Thoracic aorta (tissue), 2 donors: ENCODE measurements around the gene FANCC. TPM values are rescaled to one million over a fixed set of nuclear protein-coding genes. Genes with fewer than 3 reads are reported as not detected.

Experiments
- ATAC-seq: fragments of 150-250 bp; one replicate; pipeline ENCODE4 v1.8.0; 2017; ENCODE audit warnings: low read depth; ENCODE audit not compliant: insufficient number of reproducible peaks, low FRiP score
- DNase-seq: peaks from one replicate; pipeline ENCODE4 v3.0.0-alpha.2; 2020; ENCODE audit warnings: low spot score
- H3K27ac ChIP-seq, 2 donors: fragments of 200-600 bp; sonication (generic); 1 replicate in 1 of 2; 2 replicates in 1 of 2; pipeline ENCODE4 v1.5.1; 2016; ENCODE audit warnings: mild to moderate bottlenecking in 2 of 2, moderate library complexity in 2 of 2
- H3K27me3 ChIP-seq: fragments of 200-600 bp; sonication (generic); replicated peaks from 2 replicates; pipeline ENCODE4 v1.6.0; 2016; ENCODE audit warnings: mild to moderate bottlenecking; ENCODE audit not compliant: insufficient read depth
- H3K36me3 ChIP-seq: fragments of 200-600 bp; sonication (generic); one replicate; pipeline ENCODE4 v1.5.1; 2016
- H3K4me1 ChIP-seq, 2 donors: fragments of 200-600 bp; sonication (generic); 1 replicate in 1 of 2; 2 replicates in 1 of 2; pipeline versions ENCODE4 v1.5.1 to v1.6.0; 2016; ENCODE audit warnings: low read depth in 2 of 2, mild to moderate bottlenecking in 1 of 2; ENCODE audit not compliant: control insufficient read depth in 1 of 2
- H3K4me3 ChIP-seq: fragments of 200-600 bp; sonication (generic); 2 replicates; pipeline ENCODE4 v1.5.1; 2016; ENCODE audit warnings: mild to moderate bottlenecking
- H3K9me3 ChIP-seq: fragments of 200-600 bp; sonication (generic); 2 replicates; pipeline ENCODE4 v1.5.1; 2016
- CTCF ChIP-seq: fragments of 200-600 bp; sonication (generic); IDR thresholded peaks from one replicate; pipeline ENCODE4 v1.5.1; 2019; ENCODE audit warnings: antibody characterized with exemption
- total RNA-seq, 2 donors: library from RNA; depleted of rRNA; stranded (reverse); fragments of >200 nt; gene quantifications; one replicate each; pipeline versions ENCODE4 v1.1.0 to v1.2.3, GENCODE V29; 2016

FANCC gene
- total RNA-seq, 2 donors from 2014 or later = 5.7 to 9.6 TPM

GRCh38 chr9:95237336-95237735 lies 80.2 kb downstream of the FANCC start:
- no peak overlapping the region for H3K4me3 ChIP-seq
- H3K9me3 ChIP-seq = no peaks in the 10 kb centered on the region
- no peaks in the 10 kb centered on the region for H3K4me1 ChIP-seq
- no peaks in the 10 kb centered on the region for H3K36me3 ChIP-seq
- H3K27me3 ChIP-seq = no peaks in the 10 kb centered on the region
- no peak for ATAC-seq
- DNase-seq = no peak
- H3K27ac ChIP-seq = no peak overlapping the region
- TF ChIP-seq CTCF = no peak

- ATAC-seq (no peak), DNase-seq (no peak)
- Histone ChIP-seq H3K4me1 (no peaks in the 10 kb centered on the region), H3K4me3 (no peak overlapping the region), H3K27me3 (no peaks in the 10 kb centered on the region), H3K36me3 (no peaks in the 10 kb centered on the region), H3K9me3 (no peaks in the 10 kb centered on the region), H3K27ac (no peak overlapping the region)
- no peak for TF ChIP-seq CTCF
Measured at GRCh38 chr9:95230046-95230445, 87.5 kb downstream of the FANCC start.

DNA sequence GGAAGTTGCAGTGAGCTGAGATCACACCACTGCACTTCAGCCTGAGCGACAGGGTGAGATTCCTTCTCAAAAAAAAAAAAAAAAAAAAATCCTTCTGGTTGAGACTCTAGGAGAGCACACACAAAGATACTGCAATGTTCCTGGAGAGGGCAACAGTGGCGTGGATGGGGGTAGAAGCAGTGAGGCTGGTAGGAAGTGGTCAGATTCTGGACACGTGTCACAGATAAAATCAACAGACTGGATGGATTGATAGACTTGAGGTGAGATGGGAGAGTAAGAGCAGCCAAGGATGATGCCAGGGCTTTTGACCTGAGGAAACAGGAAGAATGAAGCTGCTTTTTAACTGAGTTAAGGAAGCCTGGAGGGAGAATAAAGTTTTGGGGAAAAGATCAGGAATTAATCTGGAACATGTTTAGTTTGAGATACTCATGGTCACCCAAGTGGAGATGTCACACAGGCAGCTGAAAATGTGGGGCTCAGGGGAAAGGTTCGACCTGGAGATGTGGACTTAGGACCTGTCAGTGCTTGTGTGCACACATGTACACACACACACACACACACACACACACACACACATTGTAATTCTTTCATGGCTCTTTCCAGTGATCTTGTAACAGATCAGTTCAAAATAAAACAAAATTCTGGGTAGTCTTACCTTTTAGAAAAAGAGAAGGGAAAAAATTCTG lies 88.1 kb downstream of the FANCC start:
- H3K27ac ChIP-seq = no peak overlapping the region
- ATAC-seq = no peak
- no peaks in the 10 kb centered on the region for H3K27me3 ChIP-seq
- no peak for TF ChIP-seq CTCF
- no peaks in the 10 kb centered on the region for H3K4me1 ChIP-seq
- DNase-seq = no peak
- H3K36me3 ChIP-seq = no peaks in the 10 kb centered on the region
- H3K9me3 ChIP-seq = no peaks in the 10 kb centered on the region
- no peak overlapping the region for H3K4me3 ChIP-seq

- no peaks in the 10 kb centered on the region for H3K27me3 ChIP-seq
- no peak overlapping the region for H3K27ac ChIP-seq
- no peak for ATAC-seq
- H3K4me3 ChIP-seq = no peak overlapping the region
- no peaks in the 10 kb centered on the region for H3K4me1 ChIP-seq
- TF ChIP-seq CTCF = no peak
- no peaks in the 10 kb centered on the region for H3K36me3 ChIP-seq
- no peaks in the 10 kb centered on the region for H3K9me3 ChIP-seq
- no peak for DNase-seq
Measured at GRCh38 chr9:95226921-95227320, 90.6 kb downstream of the FANCC start.

- no peaks in the 10 kb centered on the region for H3K9me3 ChIP-seq
- DNase-seq (no peak), ATAC-seq (no peak)
- H3K27ac ChIP-seq = no peak overlapping the region
- H3K4me3 ChIP-seq = no peak overlapping the region
- H3K4me1 ChIP-seq = no peaks in the 10 kb centered on the region
- H3K27me3 ChIP-seq = no peaks in the 10 kb centered on the region
- no peak for TF ChIP-seq CTCF
- no peaks in the 10 kb centered on the region for H3K36me3 ChIP-seq
Measured at GRCh38 chr9:95225726-95226106, 91.8 kb downstream of the FANCC start.
